Epithelial cell of proximal tubule (primary cell): Measurements from ENCODE around the gene PUS1. TPM values are rescaled to one million over a fixed set of nuclear protein-coding genes. Genes with fewer than 3 reads are reported as not detected.

Experiments
- DNase-seq: peaks from one replicate; pipeline ENCODE4 v3.0.0-alpha.2; 2011; ENCODE audit warnings: low read depth
- H3K4me3 ChIP-seq: 2 replicates; pipeline ENCODE4 v1.5.1; 2011; ENCODE audit warnings: low read depth, mild to moderate bottlenecking, low read length
- CTCF ChIP-seq: conservative IDR thresholded peaks from 2 replicates; pipeline ENCODE4 v1.5.1; 2012; ENCODE audit warnings: low read depth, mild to moderate bottlenecking, low read length
- total RNA-seq: library from RNA; depleted of rRNA; stranded (reverse); fragments of >200 nt; gene quantifications from 2 replicates; pipeline ENCODE4 v1.2.3, GENCODE V29; 2015

PUS1 gene
- total RNA-seq, 1 donor from 2014 or later = 17.1 TPM

GRCh38 chr12:131893605-131894312 is 35.3 kb upstream of the PUS1 start:
- DNase-seq = no peak
- H3K4me3 ChIP-seq = no peak overlapping the region
- no peak for TF ChIP-seq CTCF

GRCh38 chr12:131894313-131894860 is 34.7 kb upstream of the PUS1 start, which contains the start of gene ULK1:
Gene ULK1, plus strand, starts transcription at chr12:131894622. Its CDS starts 380 bp downstream, at chr12:131895002.
- no peak for DNase-seq
- peak within 1 kb of the TSS; percentile 62 for H3K4me3 ChIP-seq
- TF ChIP-seq CTCF = no peak

- no peak for DNase-seq
- no peak for TF ChIP-seq CTCF
- H3K4me3 ChIP-seq = peak overlapping the region; percentile 62
These were observed 34.0 kb upstream of the PUS1 start for GRCh38 chr12:131894981-131895639.

- H3K4me3 ChIP-seq = peak overlapping the region; percentile 62
- DNase-seq = no peak
- TF ChIP-seq CTCF = no peak
These were observed 33.4 kb upstream of the PUS1 start for GRCh38 chr12:131895640-131896079.

- peak; percentile 22 for DNase-seq
- H3K4me3 ChIP-seq = peak overlapping the region; percentile 62
- no peak for TF ChIP-seq CTCF
These were observed 32.8 kb upstream of the PUS1 start for GRCh38 chr12:131896080-131896810.

GRCh38 chr12:131896811-131897270 is 32.2 kb upstream of the PUS1 start:
- no peak for TF ChIP-seq CTCF
- DNase-seq = no peak
- peak overlapping the region; percentile 62 for H3K4me3 ChIP-seq
